Neutrophil (primary cell): ENCODE measurements around the gene HOXB2.

Experiments
- H3K27ac ChIP-seq: fragments of 200-600 bp; sonication (generic); 2 replicates; pipeline ENCODE4 v1.5.1; 2016; ENCODE audit warnings: mild to moderate bottlenecking, moderate library complexity
- H3K27me3 ChIP-seq: fragments of 200-600 bp; sonication (generic); 2 replicates; pipeline ENCODE4 v1.6.0; 2016; ENCODE audit warnings: mild to moderate bottlenecking
- H3K36me3 ChIP-seq: fragments of 200-600 bp; sonication (generic); 2 replicates; pipeline ENCODE4 v1.5.1; 2017
- H3K4me1 ChIP-seq, 2 experiments: fragments of 200-600 bp in 1 of 2; sonication (generic) in 1 of 2; 1 replicate in 1 of 2; 2 replicates in 1 of 2; pipeline versions ENCODE4 v1.5.1 to v1.6.1; 2013 to 2016; ENCODE audit warnings: low read depth in 1 of 2, low read length in 1 of 2, mild to moderate bottlenecking in 1 of 2, moderate library complexity in 1 of 2; ENCODE audit not compliant: control insufficient read depth in 1 of 2, insufficient read depth in 1 of 2
- H3K4me3 ChIP-seq, 2 experiments: fragments of 200-600 bp in 1 of 2; sonication (generic) in 1 of 2; 1 replicate in 1 of 2; 2 replicates in 1 of 2; pipeline ENCODE4 v1.5.1; 2013 to 2016; ENCODE audit warnings: low read depth in 1 of 2, low read length in 1 of 2, mild to moderate bottlenecking in 1 of 2, moderate library complexity in 1 of 2
- H3K9me3 ChIP-seq: fragments of 200-600 bp; sonication (generic); 2 replicates; pipeline ENCODE4 v1.5.1; 2016
- TF ChIP-seq, protein P1 (sequence below): fragments of 200-600 bp; sonication (generic); IDR thresholded peaks from 2 replicates; pipeline ENCODE4 v1.5.1; 2016; ENCODE audit warnings: antibody characterized with exemption

The HOXB2 gene

DNA sequence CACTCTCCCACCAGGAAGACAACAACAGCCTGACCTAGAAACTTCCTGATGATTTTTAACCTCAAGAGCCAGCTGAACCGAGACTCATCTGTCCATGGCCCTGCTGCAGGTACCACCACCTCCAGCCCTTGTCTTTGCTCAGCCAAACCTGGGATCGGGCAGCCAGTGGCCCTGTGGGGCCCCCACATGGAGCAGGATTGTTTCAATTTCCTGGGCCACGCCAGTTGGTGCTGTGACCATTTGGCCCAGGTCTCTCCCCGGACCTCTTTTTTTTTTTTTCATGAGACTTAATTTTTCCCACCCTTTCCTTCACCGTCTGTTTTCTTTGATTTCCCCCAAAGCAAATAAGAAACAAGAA is 8.3 kb upstream of the HOXB2 start:
- H3K27me3 ChIP-seq, result peaks cover 87% of the 10 kb centered on the region
- TF ChIP-seq, protein P1, sequence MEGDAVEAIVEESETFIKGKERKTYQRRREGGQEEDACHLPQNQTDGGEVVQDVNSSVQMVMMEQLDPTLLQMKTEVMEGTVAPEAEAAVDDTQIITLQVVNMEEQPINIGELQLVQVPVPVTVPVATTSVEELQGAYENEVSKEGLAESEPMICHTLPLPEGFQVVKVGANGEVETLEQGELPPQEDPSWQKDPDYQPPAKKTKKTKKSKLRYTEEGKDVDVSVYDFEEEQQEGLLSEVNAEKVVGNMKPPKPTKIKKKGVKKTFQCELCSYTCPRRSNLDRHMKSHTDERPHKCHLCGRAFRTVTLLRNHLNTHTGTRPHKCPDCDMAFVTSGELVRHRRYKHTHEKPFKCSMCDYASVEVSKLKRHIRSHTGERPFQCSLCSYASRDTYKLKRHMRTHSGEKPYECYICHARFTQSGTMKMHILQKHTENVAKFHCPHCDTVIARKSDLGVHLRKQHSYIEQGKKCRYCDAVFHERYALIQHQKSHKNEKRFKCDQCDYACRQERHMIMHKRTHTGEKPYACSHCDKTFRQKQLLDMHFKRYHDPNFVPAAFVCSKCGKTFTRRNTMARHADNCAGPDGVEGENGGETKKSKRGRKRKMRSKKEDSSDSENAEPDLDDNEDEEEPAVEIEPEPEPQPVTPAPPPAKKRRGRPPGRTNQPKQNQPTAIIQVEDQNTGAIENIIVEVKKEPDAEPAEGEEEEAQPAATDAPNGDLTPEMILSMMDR, result no peak
- H3K4me3 ChIP-seq, result no peak overlapping the region
- H3K4me1 ChIP-seq, result no peaks in the 10 kb centered on the region
- no peaks in the 10 kb centered on the region for H3K9me3 ChIP-seq
- H3K36me3 ChIP-seq, result no peaks in the 10 kb centered on the region
- H3K27ac ChIP-seq, result no peak overlapping the region

DNA sequence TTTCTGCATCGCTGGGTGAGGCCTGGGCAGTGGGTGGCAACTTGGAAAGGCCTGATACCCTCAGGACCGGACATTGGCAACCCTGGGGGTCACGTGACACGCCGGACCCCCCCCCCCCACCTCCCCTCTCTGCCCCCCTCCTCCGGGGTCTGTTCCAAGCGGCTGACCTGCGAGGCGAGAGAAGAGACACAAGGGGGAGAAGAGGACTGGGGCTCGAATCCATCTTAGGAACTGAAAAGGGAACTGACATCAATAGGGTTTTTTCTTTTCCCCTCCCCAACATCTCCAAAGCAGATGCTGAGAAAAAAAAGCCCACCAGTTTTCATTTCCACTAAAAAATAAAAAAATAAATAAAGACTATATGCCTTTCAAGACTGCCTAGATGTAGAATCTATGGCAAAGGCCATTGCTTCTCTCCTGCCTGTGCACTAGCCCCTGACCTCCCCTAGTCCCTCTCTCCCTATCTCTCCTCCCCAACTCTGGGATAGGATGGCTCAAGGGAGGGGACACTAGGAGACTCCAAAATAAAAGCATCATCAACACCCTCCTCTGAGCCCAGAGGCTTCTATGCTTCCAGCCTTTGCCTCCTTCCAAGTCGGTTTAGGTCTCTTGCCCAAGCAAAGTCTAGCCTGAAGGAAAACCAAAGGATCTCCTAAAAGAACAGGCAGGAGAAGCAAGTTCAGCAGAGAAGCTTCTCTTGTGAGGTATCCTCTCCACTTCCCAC is 7.7 kb upstream of the HOXB2 start:
- Histone ChIP-seq H3K4me3 (no peak overlapping the region), H3K9me3 (no peaks in the 10 kb centered on the region), H3K4me1 (no peaks in the 10 kb centered on the region), H3K36me3 (no peaks in the 10 kb centered on the region), H3K27ac (no peak overlapping the region), H3K27me3 (peaks cover 87% of the 10 kb centered on the region)
- TF ChIP-seq, protein P1, result no peak

DNA sequence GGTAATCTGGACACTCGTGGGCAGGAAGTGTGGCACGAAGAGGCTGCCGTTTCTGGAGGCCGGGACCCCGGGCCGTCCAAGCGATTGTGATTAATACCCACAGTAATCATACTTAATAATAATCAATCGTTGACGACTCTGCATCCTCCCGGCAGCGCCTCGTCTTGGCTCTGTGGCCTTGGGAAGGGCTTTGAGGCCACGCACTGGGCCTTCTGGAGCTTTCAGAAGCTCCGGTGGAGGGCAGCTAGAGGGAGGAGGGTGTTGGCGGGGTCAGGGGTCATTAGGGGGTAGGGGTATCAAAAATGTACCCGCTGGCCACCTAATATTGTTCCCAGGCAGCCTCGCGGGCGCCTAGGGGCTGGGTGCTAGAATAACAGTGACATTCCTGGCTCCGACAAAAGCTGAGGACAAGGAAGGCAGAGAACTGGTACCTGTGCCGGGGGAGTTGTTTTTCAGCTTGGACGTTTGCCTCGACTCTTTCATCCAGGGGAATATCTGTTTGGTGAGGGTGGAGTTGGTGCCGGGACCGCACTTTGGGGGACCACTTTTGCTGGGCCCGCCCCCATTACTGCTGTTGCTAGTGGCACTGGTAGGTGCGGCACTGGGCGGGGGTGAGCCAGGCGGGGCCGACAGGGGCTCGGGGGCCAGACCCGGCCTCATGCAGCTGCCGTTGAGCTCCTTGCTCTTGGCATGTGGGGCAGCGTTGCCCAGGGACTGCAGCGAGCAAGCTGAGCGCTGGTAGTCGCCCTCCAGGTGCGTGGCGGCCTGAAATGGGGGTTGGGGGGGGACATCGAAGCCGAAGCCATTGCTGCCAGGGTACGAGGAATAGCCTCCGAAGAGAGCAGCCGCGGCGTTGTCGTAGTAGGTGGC is 6.9 kb upstream of the HOXB2 start:
- H3K27ac ChIP-seq, result no peak overlapping the region
- H3K36me3 ChIP-seq, result no peaks in the 10 kb centered on the region
- H3K9me3 ChIP-seq, result no peaks in the 10 kb centered on the region
- H3K4me1 ChIP-seq, result no peaks in the 10 kb centered on the region
- TF ChIP-seq, protein P1, result no peak
- peaks cover 87% of the 10 kb centered on the region for H3K27me3 ChIP-seq
- no peak overlapping the region for H3K4me3 ChIP-seq

DNA sequence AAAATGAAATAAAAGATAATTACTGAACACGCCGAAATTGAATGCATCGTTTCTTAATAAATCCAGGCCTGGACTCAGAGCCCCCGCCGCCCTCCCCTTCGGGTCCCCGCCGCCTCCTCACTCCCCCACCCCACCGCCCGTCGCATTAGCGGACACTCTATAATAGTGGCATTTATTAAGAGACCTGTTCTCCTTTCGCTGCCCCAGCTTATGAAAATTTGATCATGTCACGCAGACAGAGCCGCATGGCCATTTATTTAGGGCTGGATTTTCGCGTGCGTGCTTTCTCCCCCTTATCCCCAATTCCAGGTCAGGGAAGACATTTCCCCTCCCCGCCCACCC is 6.3 kb upstream of the HOXB2 start:
- TF ChIP-seq, protein P1, result no peak
- peaks cover 87% of the 10 kb centered on the region for H3K27me3 ChIP-seq
- no peak overlapping the region for H3K4me3 ChIP-seq
- no peaks in the 10 kb centered on the region for H3K9me3 ChIP-seq
- no peaks in the 10 kb centered on the region for H3K36me3 ChIP-seq
- no peaks in the 10 kb centered on the region for H3K4me1 ChIP-seq
- H3K27ac ChIP-seq, result no peak overlapping the region

DNA sequence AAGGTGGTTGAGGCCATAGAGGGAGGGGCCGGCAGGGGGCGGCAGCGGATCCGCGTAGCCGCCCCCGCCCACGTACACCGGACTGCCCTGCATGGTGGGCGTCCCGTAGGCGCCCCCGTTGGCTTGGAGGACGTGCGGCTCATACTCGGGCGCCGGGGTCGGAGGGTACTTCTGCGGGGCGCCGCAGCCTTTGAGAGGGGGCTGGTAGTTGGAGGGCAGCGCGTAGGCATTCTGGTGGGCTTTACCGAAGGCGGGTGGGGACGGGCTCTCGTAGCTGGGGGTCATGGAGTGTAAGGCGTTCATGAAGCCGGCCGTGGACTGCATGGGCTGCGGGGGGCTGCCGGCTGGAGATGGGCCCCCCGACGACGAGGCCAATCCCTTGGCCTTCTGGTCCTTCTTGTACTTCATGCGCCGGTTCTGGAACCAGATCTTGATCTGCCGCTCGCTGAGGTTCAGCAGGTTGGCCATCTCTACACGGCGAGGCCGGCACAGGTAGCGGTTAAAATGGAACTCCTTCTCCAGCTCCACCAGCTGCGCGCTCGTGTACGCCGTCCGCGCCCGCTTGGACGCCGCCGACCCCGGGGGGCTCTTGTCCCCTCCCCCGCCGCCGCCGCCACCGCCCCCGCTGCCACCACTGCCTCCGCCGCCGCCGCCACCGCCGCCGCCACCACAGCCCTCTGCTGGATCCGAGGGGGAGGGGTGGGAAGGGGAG is 5.7 kb upstream of the HOXB2 start:
- Histone ChIP-seq H3K27ac (no peak overlapping the region), H3K4me1 (no peaks in the 10 kb centered on the region), H3K4me3 (no peak overlapping the region), H3K36me3 (no peaks in the 10 kb centered on the region), H3K27me3 (peaks cover 87% of the 10 kb centered on the region), H3K9me3 (no peaks in the 10 kb centered on the region)
- TF ChIP-seq, protein P1, result no peak
